Keratinocyte (primary cell): Measurements from ENCODE around the gene HYAL2. TPM values are rescaled to one million over a fixed set of nuclear protein-coding genes. Genes with fewer than 3 reads are reported as not detected.
"Not testable (repeated sequence)": the region's sequence is repeated elsewhere in the genome, so short reads cannot be mapped to it uniquely, and the experiment has no call there.

Experiments used
- DNase-seq: peaks from one replicate; pipeline ENCODE4 v3.0.0-alpha.2; 2011; ENCODE audit warnings: low read depth, missing footprints, low spot score
- FAIRE-seq: peaks from 2 replicates; lab custom pipeline; 2011; peaks lifted over from hg19 to GRCh38; lab: Jason Lieb, UNC
- H2AFZ ChIP-seq: 2 replicates; pipeline ENCODE4 v1.6.0; 2012; ENCODE audit warnings: low read length, control low read depth, inconsistent platforms; ENCODE audit not compliant: control insufficient read depth
- H3K27ac ChIP-seq: 2 replicates; pipeline ENCODE4 v1.5.1; 2011; ENCODE audit warnings: low read length; ENCODE audit not compliant: control insufficient read depth, insufficient read depth
- H3K27me3 ChIP-seq: 3 replicates; pipeline ENCODE4 v1.6.0; 2011; ENCODE audit warnings: low read length; ENCODE audit not compliant: control insufficient read depth, insufficient read depth; ENCODE audit errors: extremely low read depth
- H3K36me3 ChIP-seq, 2 experiments: 2 replicates in 1 of 2; 3 replicates in 1 of 2; pipeline ENCODE4 v1.5.1; 2011; ENCODE audit warnings: low read length in 2 of 2, mild to moderate bottlenecking in 1 of 2; ENCODE audit not compliant: control insufficient read depth in 2 of 2, insufficient read depth in 2 of 2; ENCODE audit errors: extremely low read depth in 1 of 2
- H3K4me1 ChIP-seq: 3 replicates; pipeline ENCODE4 v1.5.1; 2011; ENCODE audit warnings: low read length; ENCODE audit not compliant: control insufficient read depth, insufficient read depth; ENCODE audit errors: extremely low read depth
- H3K4me2 ChIP-seq: 3 replicates; pipeline ENCODE4 v1.6.0; 2011; ENCODE audit warnings: low read depth, low read length; ENCODE audit not compliant: control insufficient read depth, insufficient read depth; ENCODE audit errors: extremely low read depth
- H3K4me3 ChIP-seq, 3 experiments: fragments of 200-600 bp in 1 of 3; sonication (generic) in 1 of 3; 2 replicates in 2 of 3; 3 replicates in 1 of 3; pipeline ENCODE4 v1.5.1; 2011 to 2016; ENCODE audit warnings: low read length in 3 of 3, mild to moderate bottlenecking in 3 of 3, control low read depth in 2 of 3, inconsistent platforms in 1 of 3, low read depth in 1 of 3, mixed read lengths in 1 of 3, mixed run types in 1 of 3, moderate library complexity in 1 of 3; ENCODE audit not compliant: control insufficient read depth in 2 of 3, insufficient read depth in 2 of 3; ENCODE audit errors: extremely low read depth in 1 of 3
- H3K79me2 ChIP-seq: 2 replicates; pipeline ENCODE4 v1.6.0; 2012; ENCODE audit warnings: low read length; ENCODE audit not compliant: control insufficient read depth, insufficient read depth
- H3K9ac ChIP-seq: 3 replicates; pipeline ENCODE4 v1.6.0; 2011; ENCODE audit warnings: low read length; ENCODE audit not compliant: control insufficient read depth, insufficient read depth; ENCODE audit errors: extremely low read depth
- H3K9me1 ChIP-seq: 3 replicates; pipeline ENCODE4 v1.6.0; 2011; ENCODE audit warnings: low read length; ENCODE audit not compliant: control insufficient read depth, insufficient read depth; ENCODE audit errors: extremely low read depth
- H3K9me3 ChIP-seq: 2 replicates; pipeline ENCODE4 v1.5.1; 2012; ENCODE audit warnings: low read depth, low read length; ENCODE audit not compliant: control insufficient read depth
- H4K20me1 ChIP-seq: 3 replicates; pipeline ENCODE4 v1.6.0; 2011; ENCODE audit warnings: low read length; ENCODE audit not compliant: control insufficient read depth, insufficient read depth; ENCODE audit errors: extremely low read depth
- CTCF ChIP-seq, 3 experiments: IDR thresholded peaks in 1 of 3; conservative IDR thresholded peaks in 1 of 3; optimal IDR thresholded peaks in 1 of 3; 2 replicates in 2 of 3; 3 replicates in 1 of 3; pipeline versions ENCODE3 to v1.5.1; 2011; ENCODE audit warnings: low read length in 3 of 3, mild to moderate bottlenecking in 3 of 3, moderate library complexity in 2 of 3, control low read depth in 1 of 3, inconsistent platforms in 1 of 3; ENCODE audit not compliant: insufficient read depth in 2 of 3; ENCODE audit errors: extremely low read depth in 1 of 3
- EZH2 ChIP-seq: IDR thresholded peaks from one replicate; pipeline ENCODE4 v1.6.1; 2012; ENCODE audit warnings: inconsistent platforms, mild to moderate bottlenecking, low read length, moderate library complexity
- dilution Hi-C: fragments of 300-500 bp; cut with MboI; formaldehyde crosslinking; loops from one replicate; pipeline ENCODE4 v1.7.0; 2020; ENCODE audit warnings: low sequenced_read_pairs; ENCODE audit not compliant: extremely low pct_ligation_motif_present
- polyA plus RNA-seq, 5 experiments: library from polyadenylated mRNA; depleted of rRNA in 3 of 5; stranded (reverse) in 3 of 5; stranded (forward) in 1 of 5; unstranded in 1 of 5; fragments of >200 nt; gene quantifications; 1 replicate in 1 of 5; 2 replicates in 3 of 5; 3 replicates in 1 of 5; pipeline versions ENCODE4 v1.2.1 to v1.2.3, GENCODE V29; 2011 to 2012; ENCODE audit warnings: missing spikeins in 2 of 5, low read depth in 1 of 5, low replicate concordance in 1 of 5

The HYAL2 gene
- polyA plus RNA-seq, 1 donor (not counting 4 experiments of a cell fraction or from before 2014, with no cell fraction given): 42.8 TPM

- Histone ChIP-seq H3K79me2 (peaks cover 19% of the 10 kb centered on the region), H3K4me1 (peaks cover 45% of the 10 kb centered on the region), H3K9me1 (peaks cover 7% of the 10 kb centered on the region), H3K9me3 (no peaks in the 10 kb centered on the region), H3K27ac (no peak overlapping the region), H2AFZ (no peak overlapping the region), H3K36me3 (peaks cover 11 to 20% of the 10 kb centered on the region in 2 experiments), H3K4me3 (no peak overlapping the region), H4K20me1 (no peaks in the 10 kb centered on the region), H3K4me2 (no peak overlapping the region), H3K9ac (no peak overlapping the region), H3K27me3 (no peaks in the 10 kb centered on the region)
- FAIRE-seq (no peak), DNase-seq (no peak)
- TF ChIP-seq CTCF (optimal IDR thresholded peaks at IDR 0.05 in 1 of 3, IDR thresholded peaks at IDR 0.05 in 1 of 3, conservative IDR thresholded peaks at IDR 0.05 in 1 of 3; ENCODE audit: extremely low read depth in 1 of 3, insufficient read depth in 2 of 3, low read length in 3 of 3) (no peak), EZH2 (no peak)
- dilution Hi-C loops: no loop called here
These were observed 8.2 kb downstream of the HYAL2 start for GRCh38 chr3:50314342-50314741.

DNA sequence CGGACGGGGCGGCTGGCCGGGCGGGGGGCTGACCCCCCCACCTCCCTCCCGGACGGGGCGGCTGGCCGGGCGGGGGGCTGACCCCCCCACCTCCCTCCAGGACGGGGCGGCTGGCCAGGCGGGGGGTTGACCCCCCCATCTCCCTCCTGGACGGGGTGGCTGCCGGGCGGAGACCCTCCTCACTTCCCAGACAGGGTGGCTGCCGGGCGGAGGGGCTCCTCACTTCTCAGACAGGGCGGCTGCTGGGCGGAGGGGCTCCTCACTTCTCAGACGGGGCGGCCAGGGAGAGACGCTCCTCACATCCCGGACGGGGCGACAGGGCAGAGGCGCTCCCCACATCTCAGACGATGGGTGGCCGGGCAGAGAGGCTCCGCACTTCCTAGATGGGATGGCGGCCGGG is 10.5 kb downstream of the HYAL2 start:
- H2AFZ ChIP-seq, H3K9me3 ChIP-seq, H3K9me1 ChIP-seq, H3K79me2 ChIP-seq, H3K36me3 ChIP-seq, dilution Hi-C loops, H3K27ac ChIP-seq, H3K4me2 ChIP-seq, H3K27me3 ChIP-seq, DNase-seq, FAIRE-seq, H4K20me1 ChIP-seq: not testable (repeated sequence)
- Histone ChIP-seq H3K4me1 (peaks cover 24% of the 10 kb centered on the region), H3K9ac (peak overlapping the region; percentile 56), H3K4me3 (peak overlapping the region in 1 of 3 experiments; percentile 41)

GRCh38 chr3:50304601-50305000 is 17.9 kb downstream of the HYAL2 start:
- H4K20me1 ChIP-seq: no peaks in the 10 kb centered on the region
- H3K4me2 ChIP-seq: no peak overlapping the region
- H3K79me2 ChIP-seq: peaks cover 3% of the 10 kb centered on the region
- H3K4me3 ChIP-seq: no peak overlapping the region
- TF ChIP-seq CTCF (optimal IDR thresholded peaks at IDR 0.05 in 1 of 3, IDR thresholded peaks at IDR 0.05 in 1 of 3, conservative IDR thresholded peaks at IDR 0.05 in 1 of 3; ENCODE audit: extremely low read depth in 1 of 3, insufficient read depth in 2 of 3, low read length in 3 of 3) (no peak), EZH2 (no peak)
- H3K27me3 ChIP-seq: no peaks in the 10 kb centered on the region
- no peaks in the 10 kb centered on the region for H3K36me3 ChIP-seq
- H3K9me3 ChIP-seq: no peaks in the 10 kb centered on the region
- H3K9ac ChIP-seq: peak overlapping the region; percentile 1
- FAIRE-seq (peak; percentile 79), DNase-seq (no peak)
- dilution Hi-C loops: no loop called here
- peaks cover 2% of the 10 kb centered on the region for H3K9me1 ChIP-seq
- no peak overlapping the region for H2AFZ ChIP-seq
- H3K27ac ChIP-seq: peak overlapping the region; percentile 73
- peaks cover 33% of the 10 kb centered on the region for H3K4me1 ChIP-seq
